Endometrial microvascular endothelial cells (primary cell): Measurements from ENCODE around the gene KCNQ2. TPM values are rescaled to one million over a fixed set of nuclear protein-coding genes. Genes with fewer than 3 reads are reported as not detected.

Experiments used
- in situ Hi-C: cut with HindIII; loops from 2 replicates; pipeline ENCODE4 v1.10.0; 2017; ENCODE audit warnings: low sequenced_read_pairs, low pct_unique_long_range_greater_than_20kb; ENCODE audit errors: inconsistent ontology term
- total RNA-seq: library from RNA; depleted of rRNA; stranded (reverse); fragments of >200 nt; gene quantifications from one replicate; pipeline ENCODE4 v1.2.3, GENCODE V29; 2015; ENCODE audit errors: inconsistent ontology term

Gene KCNQ2
- total RNA-seq, 1 donor from 2014 or later, result not detected

- in situ Hi-C loops, result loop anchor here (25.0 kb wide), 1 partner anchor 95 kb away; the partner anchor contains the start of gene COL20A1
These were observed 89.7 kb downstream of the KCNQ2 start for GRCh38 chr20:63382551-63383300.

- in situ Hi-C loops, result loop anchor here (25.0 kb wide), 1 partner anchor 95 kb away; the partner anchor contains the start of gene COL20A1
These were observed 90.5 kb downstream of the KCNQ2 start for GRCh38 chr20:63381781-63382431.

- in situ Hi-C loops, result loop anchor here (25.0 kb wide), 1 partner anchor 93 kb away; the partner anchor contains the start of gene COL20A1
These were observed 92.0 kb downstream of the KCNQ2 start for GRCh38 chr20:63380346-63380870.

- in situ Hi-C loops, result loop anchor here (25.0 kb wide), 1 partner anchor 93 kb away; the partner anchor contains the start of gene COL20A1
These were observed 92.6 kb downstream of the KCNQ2 start for GRCh38 chr20:63379872-63380271.

- in situ Hi-C loops, result loop anchor here (25.0 kb wide), 1 partner anchor 92 kb away; the partner anchor contains the start of gene COL20A1
These were observed 93.2 kb downstream of the KCNQ2 start for GRCh38 chr20:63379296-63379695.

- in situ Hi-C loops, result loop anchor here (25.0 kb wide), 1 partner anchor 91 kb away; the partner anchor contains the start of gene COL20A1
These were observed 93.8 kb downstream of the KCNQ2 start for GRCh38 chr20:63378626-63379025.

- in situ Hi-C loops, result loop anchor here (25.0 kb wide), 1 partner anchor 91 kb away; the partner anchor contains the start of gene COL20A1
These were observed 94.5 kb downstream of the KCNQ2 start for GRCh38 chr20:63377951-63378381.

- in situ Hi-C loops, result loop anchor here (25.0 kb wide), 1 partner anchor 90 kb away; the partner anchor contains the start of gene COL20A1
These were observed 95.1 kb downstream of the KCNQ2 start for GRCh38 chr20:63377256-63377941.

GRCh38 chr20:63376283-63377250 lies 95.9 kb downstream of the KCNQ2 start:
- in situ Hi-C loops, result loop anchor here (25.0 kb wide), 1 partner anchor 89 kb away; the partner anchor contains the start of gene COL20A1

- in situ Hi-C loops, result loop anchor here (25.0 kb wide), 1 partner anchor 88 kb away; the partner anchor contains the start of gene COL20A1
These were observed 97.0 kb downstream of the KCNQ2 start for GRCh38 chr20:63375438-63375837.

GRCh38 chr20:63374504-63374903 lies 98.0 kb downstream of the KCNQ2 start:
- in situ Hi-C loops, result no loop called here

GRCh38 chr20:63373996-63374395 lies 98.5 kb downstream of the KCNQ2 start:
- in situ Hi-C loops, result no loop called here

- in situ Hi-C loops, result no loop called here
These were observed 99.2 kb downstream of the KCNQ2 start for GRCh38 chr20:63372971-63373885.

- in situ Hi-C loops, result no loop called here
These were observed 101.1 kb downstream of the KCNQ2 start for GRCh38 chr20:63371291-63371865.

GRCh38 chr20:63370618-63371187 lies 101.8 kb downstream of the KCNQ2 start:
- in situ Hi-C loops, result no loop called here
